HCT116 (cell line): ENCODE results near the gene KDM2B.

Source experiments
- CBX3 ChIP-seq: IDR thresholded peaks from 2 replicates; pipeline ENCODE4 v1.6.1; 2012; ENCODE audit warnings: low read depth
- CEBPB ChIP-seq: IDR thresholded peaks from 2 replicates; pipeline ENCODE4 v1.6.1; 2012; ENCODE audit warnings: low read depth
- ELF1 ChIP-seq: IDR thresholded peaks from 2 replicates; pipeline ENCODE4 v1.6.1; 2012; ENCODE audit warnings: low read depth, borderline replicate concordance
- EZH2 ChIP-seq: fragments of 200-600 bp; sonication (generic); IDR thresholded peaks from 2 replicates; pipeline ENCODE4 v1.6.1; 2017; ENCODE audit warnings: antibody characterized with exemption, mixed run types
- EZH2phosphoT487 ChIP-seq: fragments of 200-600 bp; IDR thresholded peaks from 2 replicates; pipeline ENCODE4 v1.6.1; 2018; ENCODE audit warnings: antibody characterized with exemption, borderline replicate concordance
- FOSL1 ChIP-seq: IDR thresholded peaks from 2 replicates; pipeline ENCODE4 v1.6.1; 2012; ENCODE audit warnings: low read depth
- MAX ChIP-seq: IDR thresholded peaks from 2 replicates; pipeline ENCODE4 v1.6.1; 2012
- POLR2A ChIP-seq: IDR thresholded peaks from 2 replicates; pipeline ENCODE4 v1.7.0; 2011; ENCODE audit warnings: borderline replicate concordance; ENCODE audit not compliant: insufficient read depth, insufficient read length; ENCODE audit errors: extremely low read depth
- SP1 ChIP-seq: IDR thresholded peaks from 2 replicates; pipeline ENCODE4 v1.6.1; 2012; ENCODE audit warnings: low read depth
- SRF ChIP-seq: IDR thresholded peaks from 2 replicates; pipeline ENCODE4 v1.6.1; 2012; ENCODE audit warnings: low read depth
- TCF7L2 ChIP-seq: IDR thresholded peaks from 2 replicates; pipeline ENCODE4 v1.7.0; 2011; ENCODE audit warnings: borderline replicate concordance, inconsistent platforms; ENCODE audit not compliant: insufficient read depth, insufficient read length; ENCODE audit errors: extremely low read depth
- ZNF274 ChIP-seq: fragments of 200-500 bp; sonication (Bioruptor generic); IDR thresholded peaks from 2 replicates; pipeline ENCODE4 v1.6.1; 2014; ENCODE audit warnings: mild to moderate bottlenecking, low read depth, low read length, inconsistent platforms
- TF ChIP-seq, protein P1 (sequence below), 3 experiments: fragments of 200-600 bp in 1 of 3; sonication (generic) in 1 of 3; IDR thresholded peaks in 2 of 3; conservative IDR thresholded peaks in 1 of 3; 2 replicates each; pipeline ENCODE4 v1.5.1; 2012 to 2017; ENCODE audit warnings: low read depth in 2 of 3, low read length in 2 of 3, antibody characterized with exemption in 1 of 3, borderline replicate concordance in 1 of 3, control low read depth in 1 of 3, mild to moderate bottlenecking in 1 of 3, mixed read lengths in 1 of 3, mixed run types in 1 of 3, moderate library complexity in 1 of 3; ENCODE audit not compliant: insufficient read depth in 1 of 3
- TF ChIP-seq, protein P2 (sequence below): IDR thresholded peaks from 2 replicates; pipeline ENCODE4 v1.6.1; 2011; ENCODE audit warnings: mild to moderate bottlenecking, low read length, moderate library complexity; ENCODE audit not compliant: insufficient replicate concordance; ENCODE audit errors: extremely low read depth

- TF ChIP-seq, protein P1, sequence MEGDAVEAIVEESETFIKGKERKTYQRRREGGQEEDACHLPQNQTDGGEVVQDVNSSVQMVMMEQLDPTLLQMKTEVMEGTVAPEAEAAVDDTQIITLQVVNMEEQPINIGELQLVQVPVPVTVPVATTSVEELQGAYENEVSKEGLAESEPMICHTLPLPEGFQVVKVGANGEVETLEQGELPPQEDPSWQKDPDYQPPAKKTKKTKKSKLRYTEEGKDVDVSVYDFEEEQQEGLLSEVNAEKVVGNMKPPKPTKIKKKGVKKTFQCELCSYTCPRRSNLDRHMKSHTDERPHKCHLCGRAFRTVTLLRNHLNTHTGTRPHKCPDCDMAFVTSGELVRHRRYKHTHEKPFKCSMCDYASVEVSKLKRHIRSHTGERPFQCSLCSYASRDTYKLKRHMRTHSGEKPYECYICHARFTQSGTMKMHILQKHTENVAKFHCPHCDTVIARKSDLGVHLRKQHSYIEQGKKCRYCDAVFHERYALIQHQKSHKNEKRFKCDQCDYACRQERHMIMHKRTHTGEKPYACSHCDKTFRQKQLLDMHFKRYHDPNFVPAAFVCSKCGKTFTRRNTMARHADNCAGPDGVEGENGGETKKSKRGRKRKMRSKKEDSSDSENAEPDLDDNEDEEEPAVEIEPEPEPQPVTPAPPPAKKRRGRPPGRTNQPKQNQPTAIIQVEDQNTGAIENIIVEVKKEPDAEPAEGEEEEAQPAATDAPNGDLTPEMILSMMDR (IDR thresholded peaks at IDR 0.05 in 2 of 3, conservative IDR thresholded peaks at IDR 0.05 in 1 of 3; ENCODE audit: borderline replicate concordance in 1 of 3, insufficient read depth in 1 of 3, low read depth in 2 of 3, low read length in 2 of 3) = no peak
- TF ChIP-seq EZH2 = no peak
- TF ChIP-seq POLR2A = no peak
- TF ChIP-seq MAX = no peak
- TF ChIP-seq ZNF274 = no peak
- TF ChIP-seq SP1 = no peak
- TF ChIP-seq, protein P2, sequence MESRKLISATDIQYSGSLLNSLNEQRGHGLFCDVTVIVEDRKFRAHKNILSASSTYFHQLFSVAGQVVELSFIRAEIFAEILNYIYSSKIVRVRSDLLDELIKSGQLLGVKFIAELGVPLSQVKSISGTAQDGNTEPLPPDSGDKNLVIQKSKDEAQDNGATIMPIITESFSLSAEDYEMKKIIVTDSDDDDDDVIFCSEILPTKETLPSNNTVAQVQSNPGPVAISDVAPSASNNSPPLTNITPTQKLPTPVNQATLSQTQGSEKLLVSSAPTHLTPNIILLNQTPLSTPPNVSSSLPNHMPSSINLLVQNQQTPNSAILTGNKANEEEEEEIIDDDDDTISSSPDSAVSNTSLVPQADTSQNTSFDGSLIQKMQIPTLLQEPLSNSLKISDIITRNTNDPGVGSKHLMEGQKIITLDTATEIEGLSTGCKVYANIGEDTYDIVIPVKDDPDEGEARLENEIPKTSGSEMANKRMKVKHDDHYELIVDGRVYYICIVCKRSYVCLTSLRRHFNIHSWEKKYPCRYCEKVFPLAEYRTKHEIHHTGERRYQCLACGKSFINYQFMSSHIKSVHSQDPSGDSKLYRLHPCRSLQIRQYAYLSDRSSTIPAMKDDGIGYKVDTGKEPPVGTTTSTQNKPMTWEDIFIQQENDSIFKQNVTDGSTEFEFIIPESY = no peak
- no peak for TF ChIP-seq CEBPB
- TF ChIP-seq ELF1 = no peak
- TF ChIP-seq FOSL1 = no peak
- no peak for TF ChIP-seq CBX3
- TF ChIP-seq EZH2phosphoT487 = no peak
- no peak for TF ChIP-seq SRF
- no peak for TF ChIP-seq TCF7L2
Observed at GRCh38 chr12:121570467-121571283, 10.1 kb downstream of the KDM2B start.
